Psoas muscle (tissue), 8 donors: ENCODE results near the gene APELA. TPM values are rescaled to one million over a fixed set of nuclear protein-coding genes. Genes with fewer than 3 reads are reported as not detected.
"Not testable (repeated sequence)": the region's sequence is repeated elsewhere in the genome, so short reads cannot be mapped to it uniquely, and the experiment has no call there.

ENCODE experiments used
- ATAC-seq, 4 donors: fragments of 200-7000 bp; cut with Tn5 transposase; one replicate each; pipeline ENCODE4 v1.9.1; 2020; ENCODE audit warnings: moderate library complexity in 3 of 4, mild to moderate bottlenecking in 2 of 4
- DNase-seq, 2 donors: peaks; one replicate each; pipeline ENCODE4 v3.0.0-alpha.2; 2020
- H3K27ac ChIP-seq: fragments of 200-600 bp; one replicate; pipeline ENCODE4 v1.8.0; 2022
- H3K27me3 ChIP-seq, 3 donors: fragments of 200-600 bp in 1 of 3; one replicate each; pipeline versions ENCODE4 v1.6.1 to v1.8.0; 2013 to 2022; ENCODE audit warnings: low read length in 2 of 3, mild to moderate bottlenecking in 2 of 3, moderate library complexity in 1 of 3; ENCODE audit not compliant: insufficient read depth in 3 of 3
- H3K36me3 ChIP-seq, 2 donors: fragments of 200-600 bp in 1 of 2; one replicate each; pipeline versions ENCODE4 v1.6.1 to v1.8.0; 2013 to 2022; ENCODE audit warnings: low read depth in 1 of 2, mild to moderate bottlenecking in 1 of 2, moderate library complexity in 1 of 2; ENCODE audit not compliant: insufficient read depth in 1 of 2
- H3K4me1 ChIP-seq: fragments of 200-600 bp; one replicate; pipeline ENCODE4 v1.8.0; 2022
- H3K4me3 ChIP-seq: fragments of 200-600 bp; one replicate; pipeline ENCODE4 v1.8.0; 2022; ENCODE audit warnings: mild to moderate bottlenecking
- H3K9me3 ChIP-seq: fragments of 200-600 bp; one replicate; pipeline ENCODE4 v1.8.0; 2022
- CTCF ChIP-seq: fragments of 200-600 bp; IDR thresholded peaks from one replicate; pipeline ENCODE4 v1.8.0; 2022; ENCODE audit warnings: antibody characterized with exemption
- WGBS, 3 donors: extraction: QIAGEN DNeasy Blood & Tissue Kit; methylation state at CpG; one replicate each; pipeline versions ENCODE4 v1.1.6 to v1.1.7; 2013; 5-methylcytosine and 5-hydroxymethylcytosine counted together
- intact Hi-C, 2 donors: fragments of 100-400 bp; cut with DNase I; formaldehyde crosslinking; loops; one replicate each; pipeline versions ENCODE4 v1.11.0 to v1.14.2; 2022
- polyA plus RNA-seq, 3 donors: library from polyadenylated mRNA; stranded (reverse); fragments of 200-250 nt; gene quantifications; one replicate each; pipeline ENCODE4 v1.2.3, GENCODE V29; 2013
- total RNA-seq, 4 donors: library from RNA; stranded (reverse); fragmentation: NEBNext Ultra II Directional in 2 of 4; extraction: Animal tissue kit (Norgen Biotek cat#: 25700) in 2 of 4; gene quantifications; one replicate each; pipeline versions ENCODE4 v1.2.1 to v1.2.4, GENCODE V29; 2021 to 2023
- donor health status: healthy with polysubstance abuse.
- donor health status: DM: no; HTN: no; CAD: no; lungs with moderate emphysema.
- donor health status: Bipolar disorder and iron deficiency.
- donor health status: healthy.
- donor health status: DM: yes; HTN: yes; CAD: no.
- donor health status: DM: no; HTN: no; CAD: no.
- donor health status: DM: no; HTN: no; CAD: no.
- donor health status: DM: yes; HTN: yes; CAD: no.

Gene APELA
- total and polyA plus RNA-seq, 7 donors: 0.03 TPM; not detected in 6

GRCh38 chr4:164935363-164935762, 58.4 kb downstream of the APELA start:
- 38 to 78% (median 51%) methylated on average over 1 of the region's 1 CpG for WGBS, 3 donors
- Histone ChIP-seq H3K36me3 (no peaks in the 10 kb centered on the region), H3K4me3 (no peak overlapping the region), H3K27me3 (no peaks in the 10 kb centered on the region), H3K27ac (no peak overlapping the region), H3K4me1 (no peaks in the 10 kb centered on the region), H3K9me3 (no peaks in the 10 kb centered on the region)
- DNase-seq (no peak), ATAC-seq (no peak)
- intact Hi-C loops: no loop called here
- TF ChIP-seq CTCF: no peak

GRCh38 chr4:164935865-164936606, 59.1 kb downstream of the APELA start:
- H3K9me3 ChIP-seq, H3K27ac ChIP-seq, H3K4me1 ChIP-seq, H3K4me3 ChIP-seq, ATAC-seq, DNase-seq, intact Hi-C loops, H3K27me3 ChIP-seq, H3K36me3 ChIP-seq: not testable (repeated sequence)
- 84 to 89% (median 86%) methylated on average over 9 of the region's 9 CpGs for WGBS, 3 donors

GRCh38 chr4:164937576-164938270, 60.7 kb downstream of the APELA start:
- no peak for TF ChIP-seq CTCF
- Histone ChIP-seq H3K9me3 (no peaks in the 10 kb centered on the region), H3K27ac (no peak overlapping the region), H3K36me3 (no peaks in the 10 kb centered on the region), H3K27me3 (no peaks in the 10 kb centered on the region), H3K4me1 (no peaks in the 10 kb centered on the region), H3K4me3 (no peak overlapping the region)
- intact Hi-C loops: no loop called here
- DNase-seq: peak in 1 of 2 donors; percentile 56
- no peak for ATAC-seq

- DNase-seq: no peak
- WGBS, 3 donors: 44 to 68% (median 48%) methylated on average over 9 of the region's 9 CpGs
- Histone ChIP-seq H3K4me3 (no peak overlapping the region), H3K27ac (no peak overlapping the region), H3K27me3 (peaks cover 0 to 5% (median under 1%) of the 10 kb centered on the region in 3 donors), H3K9me3 (no peaks in the 10 kb centered on the region), H3K4me1 (no peaks in the 10 kb centered on the region), H3K36me3 (no peaks in the 10 kb centered on the region)
- no peak for TF ChIP-seq CTCF
- ATAC-seq: no peak
- intact Hi-C loops: no loop called here
Measured at GRCh38 chr4:164943192-164943591, 66.2 kb downstream of the APELA start.

- Histone ChIP-seq H3K27ac (no peak overlapping the region), H3K36me3 (no peaks in the 10 kb centered on the region), H3K4me3 (no peak overlapping the region), H3K4me1 (no peaks in the 10 kb centered on the region), H3K27me3 (peaks cover 0 to 5% (median 3%) of the 10 kb centered on the region in 3 donors), H3K9me3 (no peaks in the 10 kb centered on the region)
- intact Hi-C loops: no loop called here
- 39 to 49% (median 48%) methylated on average over 5 of the region's 5 CpGs for WGBS, 3 donors
- no peak for DNase-seq
- no peak for TF ChIP-seq CTCF
- ATAC-seq: no peak
Measured at GRCh38 chr4:164945146-164945545, 68.2 kb downstream of the APELA start.
